GM12864 (cell line): ENCODE data around the gene CUL4A.
"Not testable (repeated sequence)": the region's sequence is repeated elsewhere in the genome, so short reads cannot be mapped to it uniquely, and the experiment has no call there.

ENCODE experiments used
- DNase-seq: peaks from one replicate; pipeline ENCODE4 v3.0.0-alpha.2; 2011; ENCODE audit warnings: low read depth
- H3K4me3 ChIP-seq: 2 replicates; pipeline ENCODE4 v1.5.1; 2011; ENCODE audit warnings: mild to moderate bottlenecking, low read depth, low read length, control low read depth
- TF ChIP-seq, protein P1 (sequence below): IDR thresholded peaks from 2 replicates; pipeline ENCODE4 v1.5.1; 2011; ENCODE audit warnings: low read depth, mild to moderate bottlenecking, moderate library complexity, low read length, control low read depth, inconsistent platforms; ENCODE audit errors: missing control alignments

CUL4A gene

DNA sequence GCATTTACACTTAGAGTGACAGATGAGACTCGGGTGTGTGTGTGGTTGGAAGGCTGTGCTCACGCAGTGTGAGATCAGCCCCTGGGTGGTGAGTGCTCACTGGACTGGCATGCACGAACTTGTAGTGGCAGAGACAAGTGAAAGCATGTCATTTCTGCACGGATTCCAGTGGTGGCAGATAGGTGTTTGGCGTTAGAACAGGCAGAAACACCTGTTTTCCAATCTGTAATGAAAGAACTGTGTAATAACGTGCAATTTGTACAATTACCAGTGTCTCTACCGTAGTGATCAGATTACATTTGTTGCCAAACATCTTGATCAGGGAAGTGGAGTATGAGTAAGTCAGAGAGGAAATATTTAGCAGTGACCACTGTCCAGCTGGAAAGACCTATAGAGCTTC, 95.8 kb downstream of the CUL4A start:
- DNase-seq, result no peak
- no peak overlapping the region for H3K4me3 ChIP-seq
- TF ChIP-seq, protein P1, sequence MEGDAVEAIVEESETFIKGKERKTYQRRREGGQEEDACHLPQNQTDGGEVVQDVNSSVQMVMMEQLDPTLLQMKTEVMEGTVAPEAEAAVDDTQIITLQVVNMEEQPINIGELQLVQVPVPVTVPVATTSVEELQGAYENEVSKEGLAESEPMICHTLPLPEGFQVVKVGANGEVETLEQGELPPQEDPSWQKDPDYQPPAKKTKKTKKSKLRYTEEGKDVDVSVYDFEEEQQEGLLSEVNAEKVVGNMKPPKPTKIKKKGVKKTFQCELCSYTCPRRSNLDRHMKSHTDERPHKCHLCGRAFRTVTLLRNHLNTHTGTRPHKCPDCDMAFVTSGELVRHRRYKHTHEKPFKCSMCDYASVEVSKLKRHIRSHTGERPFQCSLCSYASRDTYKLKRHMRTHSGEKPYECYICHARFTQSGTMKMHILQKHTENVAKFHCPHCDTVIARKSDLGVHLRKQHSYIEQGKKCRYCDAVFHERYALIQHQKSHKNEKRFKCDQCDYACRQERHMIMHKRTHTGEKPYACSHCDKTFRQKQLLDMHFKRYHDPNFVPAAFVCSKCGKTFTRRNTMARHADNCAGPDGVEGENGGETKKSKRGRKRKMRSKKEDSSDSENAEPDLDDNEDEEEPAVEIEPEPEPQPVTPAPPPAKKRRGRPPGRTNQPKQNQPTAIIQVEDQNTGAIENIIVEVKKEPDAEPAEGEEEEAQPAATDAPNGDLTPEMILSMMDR, result no peak

DNA sequence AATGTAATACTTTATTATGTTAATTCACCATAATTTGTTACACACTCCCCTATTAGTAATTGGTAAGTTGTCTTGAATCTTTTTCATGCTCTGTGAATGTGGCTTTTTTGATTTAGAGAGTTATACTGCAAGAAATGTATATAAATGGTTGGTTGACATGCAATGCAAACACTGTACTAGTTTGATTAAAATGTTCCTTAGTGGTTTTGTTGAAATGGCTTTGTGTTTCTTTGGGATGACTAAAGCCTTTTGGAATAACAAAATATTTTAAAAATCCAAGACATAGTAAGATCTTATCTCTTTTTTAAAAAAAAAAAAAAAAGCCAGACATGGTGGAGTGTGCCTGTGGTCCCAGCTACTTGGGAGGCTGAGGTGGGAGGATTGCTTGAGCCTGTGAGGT, 98.1 kb downstream of the CUL4A start:
- DNase-seq, result no peak
- TF ChIP-seq, protein P1, result no peak

DNA sequence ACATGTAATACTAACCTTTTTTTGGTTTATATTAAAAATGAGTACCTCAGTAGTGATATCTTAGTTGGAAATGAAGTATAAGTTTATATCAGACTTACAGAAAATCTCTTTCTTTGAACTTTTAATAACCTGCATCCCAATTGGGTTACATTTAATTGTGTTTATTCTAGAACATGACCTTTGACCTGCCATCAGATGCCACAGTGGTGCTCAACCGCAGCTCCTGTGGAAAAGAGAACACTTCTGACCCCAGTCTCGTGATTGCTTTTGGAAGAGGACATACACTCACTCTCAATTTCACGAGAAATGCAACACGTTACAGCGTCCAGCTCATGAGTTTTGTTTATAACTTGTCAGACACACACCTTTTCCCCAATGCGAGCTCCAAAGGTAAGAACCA, 100.1 kb downstream of the CUL4A start:
- no peak overlapping the region for H3K4me3 ChIP-seq
- TF ChIP-seq, protein P1, result no peak
- DNase-seq, result no peak

More for the DNA sequence above, 98.1 kb downstream of the CUL4A start:
- H3K4me3 ChIP-seq, result no peak overlapping the region

DNA sequence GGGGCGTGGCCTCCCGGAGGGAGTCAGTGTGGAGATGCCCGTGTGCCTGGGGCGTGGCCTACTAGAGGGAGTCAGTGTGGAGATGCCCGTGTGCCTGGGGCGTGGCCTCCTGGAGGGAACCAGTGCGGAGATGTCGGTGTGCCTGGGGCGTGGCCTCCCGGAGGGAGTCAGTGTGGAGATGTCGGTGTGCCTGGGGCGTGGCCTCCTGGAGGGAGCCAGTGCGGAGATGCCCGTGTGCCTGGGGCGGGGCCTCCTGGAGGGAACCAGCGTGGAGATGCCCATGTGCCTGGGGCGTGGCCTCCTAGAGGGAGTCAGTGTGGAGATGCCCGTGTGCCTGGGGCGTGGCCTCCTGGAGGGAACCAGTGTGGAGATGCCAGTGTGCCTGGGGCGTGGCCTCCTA, 104.7 kb downstream of the CUL4A start:
- H3K4me3 ChIP-seq, result not testable (repeated sequence)

DNA sequence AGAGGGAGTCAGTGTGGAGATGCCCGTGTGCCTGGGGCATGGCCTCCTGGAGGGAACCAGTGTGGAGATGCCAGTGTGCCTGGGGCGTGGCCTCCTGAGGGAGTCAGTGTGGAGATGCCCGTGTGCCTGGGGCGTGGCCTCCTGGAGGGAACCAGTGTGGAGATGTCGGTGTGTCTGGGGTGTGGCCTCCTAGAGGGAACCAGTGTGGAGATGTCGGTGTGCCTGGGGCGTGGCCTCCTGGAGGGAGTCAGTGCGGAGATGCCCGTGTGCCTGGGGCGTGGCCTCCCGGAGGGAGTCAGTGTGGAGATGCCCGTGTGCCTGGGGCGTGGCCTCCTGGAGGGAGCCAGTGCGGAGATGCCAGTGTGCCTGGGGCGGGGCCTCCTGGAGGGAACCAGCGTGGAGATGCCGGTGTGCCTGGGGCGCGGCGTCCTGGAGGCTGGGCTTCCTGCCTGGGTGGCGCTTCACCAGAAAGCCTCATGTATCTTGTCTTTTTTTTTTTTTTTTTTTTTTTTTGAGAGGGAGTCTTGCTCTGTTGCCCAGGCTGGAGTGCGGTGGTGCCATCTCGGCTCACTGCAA, 105.6 kb downstream of the CUL4A start:
- DNase-seq, H3K4me3 ChIP-seq: not testable (repeated sequence)

More for the DNA sequence above, 104.7 kb downstream of the CUL4A start:
- DNase-seq, result not testable (repeated sequence)

DNA sequence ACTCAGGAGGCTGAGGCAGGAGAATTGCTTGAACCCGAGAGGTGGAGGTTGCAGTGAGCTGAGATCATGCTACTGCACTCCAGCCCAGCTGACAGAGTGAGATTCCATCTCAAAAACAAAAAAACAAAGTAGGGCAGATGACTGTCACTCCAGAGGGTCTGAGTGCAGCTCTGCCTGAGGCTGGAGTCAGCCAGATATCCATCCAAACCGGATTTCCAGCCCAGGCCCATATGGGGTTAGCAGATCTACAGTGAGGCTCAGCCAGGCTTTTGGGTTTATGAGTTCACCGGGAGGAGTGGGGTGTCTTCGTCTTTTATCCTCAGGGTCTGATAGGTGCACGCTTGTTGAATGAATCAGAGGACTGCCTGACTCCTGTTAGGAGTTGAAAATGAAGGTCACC, 106.6 kb downstream of the CUL4A start:
- H3K4me3 ChIP-seq, result no peak overlapping the region
- TF ChIP-seq, protein P1, result no peak

More for the DNA sequence above, 106.6 kb downstream of the CUL4A start:
- no peak for DNase-seq
